GM20431 (cell line): ENCODE measurements around the gene CELF4.

Source experiments
- in situ Hi-C: fragments of 300-500 bp; cut with MseI, MboI; formaldehyde crosslinking; loops from one replicate; pipeline ENCODE4 v1.15.0; 2020; ENCODE audit warnings: low sequenced_read_pairs; ENCODE audit not compliant: unreplicated experiment

The CELF4 gene

GRCh38 chr18:37532917-37533316 lies 32.7 kb downstream of the CELF4 start:
- in situ Hi-C loops = no loop called here

GRCh38 chr18:37529863-37530262 lies 35.7 kb downstream of the CELF4 start:
- in situ Hi-C loops = no loop called here

- in situ Hi-C loops = no loop called here
Observed at GRCh38 chr18:37529296-37529695, 36.3 kb downstream of the CELF4 start.

- in situ Hi-C loops = no loop called here
Observed at GRCh38 chr18:37527395-37527794, 38.2 kb downstream of the CELF4 start.

GRCh38 chr18:37525262-37525585 lies 40.4 kb downstream of the CELF4 start:
- in situ Hi-C loops = no loop called here

- in situ Hi-C loops = no loop called here
Observed at GRCh38 chr18:37524498-37525261, 40.9 kb downstream of the CELF4 start.

- in situ Hi-C loops = no loop called here
Observed at GRCh38 chr18:37524139-37524497, 41.5 kb downstream of the CELF4 start.

GRCh38 chr18:37521510-37522465 lies 43.8 kb downstream of the CELF4 start:
- in situ Hi-C loops = no loop called here

GRCh38 chr18:37520508-37520907 lies 45.1 kb downstream of the CELF4 start:
- in situ Hi-C loops = no loop called here

GRCh38 chr18:37519510-37520135 lies 46.0 kb downstream of the CELF4 start:
- in situ Hi-C loops = no loop called here

GRCh38 chr18:37516361-37516853 lies 49.2 kb downstream of the CELF4 start:
- in situ Hi-C loops = no loop called here

- in situ Hi-C loops = no loop called here
Observed at GRCh38 chr18:37514953-37515352, 50.6 kb downstream of the CELF4 start.

- in situ Hi-C loops = no loop called here
Observed at GRCh38 chr18:37512400-37512799, 53.2 kb downstream of the CELF4 start.

- in situ Hi-C loops = no loop called here
Observed at GRCh38 chr18:37511721-37512298, 53.8 kb downstream of the CELF4 start.

- in situ Hi-C loops = no loop called here
Observed at GRCh38 chr18:37509600-37509999, 56.0 kb downstream of the CELF4 start.

GRCh38 chr18:37508207-37508606 lies 57.4 kb downstream of the CELF4 start:
- in situ Hi-C loops = no loop called here

GRCh38 chr18:37507239-37507638 lies 58.4 kb downstream of the CELF4 start:
- in situ Hi-C loops = no loop called here

GRCh38 chr18:37506001-37506400 lies 59.6 kb downstream of the CELF4 start:
- in situ Hi-C loops = no loop called here

GRCh38 chr18:37505321-37505720 lies 60.3 kb downstream of the CELF4 start:
- in situ Hi-C loops = no loop called here

GRCh38 chr18:37502601-37503000 lies 63.0 kb downstream of the CELF4 start:
- in situ Hi-C loops = no loop called here
